HG02610 (cell line): ENCODE results near the gene C6.
"Not testable (repeated sequence)": the region's sequence is repeated elsewhere in the genome, so short reads cannot be mapped to it uniquely, and the experiment has no call there.

Experiments
- ATAC-seq: cut with Tn5 transposase; IDR thresholded peaks from one replicate; pipeline ENCODE4 v1.9.1; 2021; ENCODE audit warnings: mild to moderate bottlenecking, moderate library complexity; ENCODE audit not compliant: unreplicated experiment

The C6 gene

GRCh38 chr5:41200506-41200905, 12.8 kb downstream of the C6 start:
- no peak for ATAC-seq

DNA sequence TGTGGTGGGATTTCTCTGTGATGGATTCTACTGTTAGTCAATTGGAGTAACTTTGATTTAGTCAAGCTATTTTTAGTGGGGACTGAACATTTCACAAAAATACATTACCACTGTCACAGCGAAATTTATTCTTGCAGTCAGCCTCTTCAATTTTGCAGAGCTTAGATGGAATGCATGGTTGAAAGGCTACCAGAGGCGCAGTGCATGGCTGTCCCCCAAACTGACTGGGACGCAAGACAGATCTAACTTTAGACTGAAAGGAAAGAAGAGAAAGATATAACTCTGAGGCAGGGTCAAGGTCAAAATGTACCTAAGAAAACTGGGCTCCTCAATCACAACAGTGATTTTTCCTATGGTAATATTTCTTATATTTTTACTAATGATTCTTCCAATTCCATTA, 13.7 kb downstream of the C6 start:
- ATAC-seq = no peak

DNA sequence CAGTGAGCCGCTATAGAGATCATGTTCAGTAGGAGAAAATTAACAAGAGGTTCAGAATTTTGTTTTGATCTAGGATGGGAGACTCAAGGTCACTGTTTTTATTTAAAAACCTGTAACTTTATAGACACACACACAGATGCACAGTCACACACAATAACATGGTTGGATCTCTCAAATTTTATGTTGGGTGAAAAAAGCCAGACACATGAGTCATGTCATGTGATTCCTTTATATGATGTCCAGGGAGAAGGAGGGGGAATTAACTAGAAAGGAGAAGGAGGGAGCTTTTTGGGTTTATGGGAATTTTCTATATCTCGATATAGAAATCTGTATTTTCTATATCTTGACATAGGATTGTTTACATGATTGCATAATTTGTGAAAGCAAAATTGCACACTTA, 17.1 kb downstream of the C6 start:
- no peak for ATAC-seq

DNA sequence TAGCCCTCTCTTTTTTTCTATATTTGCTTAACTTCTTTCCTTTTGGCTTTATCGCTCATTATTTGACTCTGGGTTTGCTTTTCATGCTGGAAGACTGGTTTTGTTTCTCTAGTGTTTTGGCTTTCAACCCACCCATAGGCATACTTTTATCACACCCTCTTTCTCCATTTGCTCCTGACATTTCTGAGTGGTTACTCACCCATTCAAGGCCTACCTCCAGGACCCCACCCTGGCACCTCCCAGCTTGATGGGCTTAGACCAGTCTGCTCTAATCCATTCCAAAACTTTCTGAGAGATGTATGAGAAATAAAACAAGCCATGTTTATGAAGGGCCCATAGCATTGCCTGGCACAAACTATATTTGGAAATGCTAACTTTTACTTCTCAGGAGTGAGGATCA, 18.1 kb downstream of the C6 start:
- no peak for ATAC-seq

DNA sequence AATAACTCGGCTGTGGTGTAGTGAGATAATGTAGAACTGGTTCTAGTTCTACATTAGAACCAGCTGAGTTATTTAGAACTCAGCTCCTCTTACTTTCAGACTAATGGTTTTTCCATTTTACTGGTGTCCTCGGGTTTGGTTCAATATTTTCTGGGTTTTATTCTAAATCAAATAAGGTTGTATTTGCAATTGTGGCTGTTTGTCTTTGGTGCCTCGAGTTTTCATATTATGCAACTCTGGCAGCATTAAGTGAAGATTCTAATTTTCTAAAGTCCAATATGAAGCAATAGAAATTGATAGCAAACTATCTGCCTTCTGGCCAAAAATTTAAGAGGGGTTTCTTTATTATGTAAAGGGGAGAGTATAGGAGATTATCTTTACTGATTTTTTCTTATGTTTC, 19.0 kb downstream of the C6 start:
- ATAC-seq = no peak

DNA sequence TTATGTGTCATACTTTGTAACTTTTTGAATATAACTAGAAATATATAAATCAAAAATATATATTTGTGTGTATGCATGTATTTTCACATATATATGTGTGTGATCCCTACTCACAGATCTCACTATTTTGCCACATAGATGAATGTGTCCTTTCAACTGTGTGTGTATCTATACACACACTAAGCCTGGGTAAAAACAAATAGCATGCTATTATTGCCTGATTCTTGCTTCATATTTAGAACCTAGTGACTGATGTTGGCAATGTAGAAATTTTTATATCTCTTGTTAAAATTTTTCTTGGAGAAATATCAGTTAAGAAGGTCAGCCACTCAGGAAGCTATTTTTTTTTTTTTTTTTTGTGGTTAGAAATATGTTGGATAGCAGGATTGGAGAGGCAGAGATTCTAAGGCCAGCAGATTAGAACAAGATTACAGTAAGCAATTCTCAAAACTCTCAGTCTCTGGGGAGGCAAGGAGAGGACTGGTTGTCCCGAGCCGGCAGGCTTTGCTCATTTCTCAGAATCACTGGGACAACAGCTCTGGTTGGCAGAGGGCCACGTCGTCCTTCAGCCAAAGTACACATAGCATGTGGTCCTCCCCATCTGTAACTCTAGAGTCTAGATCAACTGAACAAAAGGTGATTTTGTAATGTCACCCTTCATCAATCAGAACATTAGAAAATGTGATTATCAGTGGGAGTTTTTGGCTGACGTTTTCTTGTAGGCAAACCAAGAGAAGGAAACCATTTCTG, 19.7 kb downstream of the C6 start:
- ATAC-seq = no peak

GRCh38 chr5:41191249-41191648, 22.1 kb downstream of the C6 start:
- no peak for ATAC-seq

- no peak for ATAC-seq
These were observed 27.2 kb downstream of the C6 start for GRCh38 chr5:41186143-41186542.

DNA sequence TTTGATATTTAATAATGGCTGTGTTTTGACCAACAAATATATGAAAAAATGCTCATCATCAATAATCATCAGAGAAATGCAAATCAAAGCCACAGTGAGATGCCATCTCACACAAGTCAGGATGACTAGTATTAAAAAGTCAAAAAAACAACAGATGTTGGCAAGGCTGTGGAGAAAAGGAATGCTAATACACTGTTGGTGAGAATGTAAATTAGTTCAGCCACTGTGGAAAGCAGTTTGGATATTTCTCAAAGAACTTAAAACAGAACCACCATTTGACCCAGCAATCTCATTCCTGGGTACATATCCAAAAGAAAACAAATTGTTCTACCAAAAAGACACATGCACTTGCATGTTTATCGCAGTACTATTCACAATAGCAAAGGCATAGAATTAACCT, 30.0 kb downstream of the C6 start:
- not testable (repeated sequence) for ATAC-seq

DNA sequence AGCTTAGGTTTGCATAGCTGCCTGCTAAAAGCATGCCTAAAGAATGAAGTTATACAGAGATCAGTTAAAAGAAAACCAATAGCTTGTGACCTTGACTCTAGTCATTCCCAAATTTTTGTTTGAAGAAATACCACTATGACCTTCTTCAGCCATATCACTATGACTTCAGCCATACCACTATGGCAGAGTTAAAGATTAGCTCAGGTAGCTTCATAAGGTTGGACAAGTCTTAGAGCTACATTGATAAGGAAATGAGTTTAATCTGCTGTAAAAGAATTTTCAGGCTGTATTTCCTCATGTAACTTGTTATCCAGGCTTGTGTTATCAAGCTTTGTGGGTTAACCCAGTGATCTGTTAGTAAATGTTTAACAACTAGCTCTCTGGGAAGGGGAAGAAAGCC, 30.7 kb downstream of the C6 start:
- ATAC-seq = no peak

GRCh38 chr5:41181691-41182564, 31.4 kb downstream of the C6 start:
- ATAC-seq = no peak

DNA sequence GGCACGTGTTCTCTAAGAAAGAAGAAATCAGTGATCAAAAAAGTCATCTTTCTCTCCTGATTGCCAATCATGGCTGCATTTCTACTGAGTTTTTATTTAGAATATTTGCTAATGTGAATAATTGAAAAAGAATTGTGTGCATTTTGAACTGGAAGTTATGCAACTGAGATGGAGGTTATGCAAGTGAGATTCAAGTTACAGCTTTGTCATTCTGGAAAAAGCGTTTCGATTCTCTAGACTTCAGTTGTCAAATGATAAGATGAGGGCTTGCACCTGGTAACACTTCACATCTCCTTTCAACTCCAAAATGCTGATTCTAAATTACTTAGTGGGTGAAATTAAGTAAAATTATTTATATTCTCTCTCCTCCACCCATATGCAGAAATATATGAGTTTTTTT, 36.4 kb downstream of the C6 start:
- ATAC-seq = no peak

DNA sequence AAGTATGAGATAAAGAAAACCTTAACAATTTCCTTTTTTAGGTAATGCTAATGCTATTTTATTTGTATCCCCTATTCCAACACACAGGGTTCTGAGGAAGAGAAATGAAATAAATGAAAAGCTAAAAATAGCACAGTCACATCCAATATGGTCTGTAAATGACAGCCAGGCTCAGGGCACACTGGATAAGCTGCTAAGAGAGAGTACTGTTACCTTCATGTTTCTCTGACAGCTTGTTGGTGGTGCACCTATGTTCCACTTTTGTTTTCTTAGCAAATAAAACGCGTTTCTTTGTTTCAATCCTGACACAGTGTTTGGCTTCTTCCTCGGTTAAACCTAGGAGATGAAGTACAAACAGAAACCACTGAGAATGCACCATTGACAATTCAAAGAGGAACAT, 41.3 kb downstream of the C6 start:
- no peak for ATAC-seq

DNA sequence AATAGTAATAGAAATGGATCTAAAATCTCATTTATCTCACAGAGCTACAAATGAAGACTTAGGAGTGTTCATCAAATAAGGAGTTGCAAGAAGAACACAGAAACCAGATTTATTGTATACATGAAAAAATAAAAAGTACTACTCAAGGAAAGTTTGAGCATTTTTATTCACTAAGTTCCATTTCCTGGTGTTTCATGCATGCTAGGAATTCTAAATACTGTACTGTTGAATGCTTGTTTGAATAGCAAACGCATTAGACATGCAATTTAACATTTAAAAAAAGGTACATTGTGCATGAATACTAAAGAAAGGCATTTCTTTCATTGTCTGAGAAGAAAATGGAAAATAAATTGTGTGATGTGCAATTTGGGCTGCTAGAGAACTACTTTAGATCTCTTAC, 52.1 kb downstream of the C6 start:
- no peak for ATAC-seq

GRCh38 chr5:41157272-41157894, 55.9 kb downstream of the C6 start:
- ATAC-seq = no peak

DNA sequence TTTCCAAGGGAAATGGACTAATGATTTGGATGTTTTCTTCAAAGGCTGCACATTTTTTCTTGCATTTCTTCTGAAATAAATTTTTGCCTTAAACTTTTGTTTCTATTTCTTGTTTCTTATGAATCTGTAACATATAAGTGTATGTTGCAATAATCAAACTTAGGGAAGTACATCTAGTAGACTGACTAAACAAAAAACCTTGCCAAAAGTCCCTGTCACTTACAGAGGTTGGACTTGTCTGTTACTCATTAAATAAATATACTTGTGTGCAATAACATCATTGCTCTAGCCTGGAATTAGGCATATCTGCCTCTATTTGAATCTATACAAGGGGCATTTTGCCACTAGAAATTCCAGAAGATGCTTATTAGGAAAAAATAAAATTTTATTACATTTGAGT, 56.6 kb downstream of the C6 start:
- ATAC-seq = no peak

DNA sequence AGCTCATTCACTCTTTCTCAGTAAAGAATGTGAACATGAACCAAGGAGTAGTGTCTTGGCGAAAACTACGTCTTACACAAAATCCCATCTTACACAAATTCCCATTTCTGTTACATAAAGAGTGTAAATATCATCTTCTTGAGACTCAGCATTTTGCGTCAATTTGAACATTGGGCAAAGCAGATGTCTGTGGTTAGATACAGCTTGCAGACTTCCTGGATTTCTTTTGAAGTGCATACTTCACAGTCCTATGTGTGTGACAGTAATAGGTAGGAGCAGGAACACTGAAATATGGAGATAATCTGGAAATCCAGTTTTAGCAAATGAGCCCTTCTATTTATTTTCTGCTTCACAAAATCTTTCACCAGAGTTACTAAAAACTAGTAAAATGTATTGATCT, 58.8 kb downstream of the C6 start:
- ATAC-seq = no peak

DNA sequence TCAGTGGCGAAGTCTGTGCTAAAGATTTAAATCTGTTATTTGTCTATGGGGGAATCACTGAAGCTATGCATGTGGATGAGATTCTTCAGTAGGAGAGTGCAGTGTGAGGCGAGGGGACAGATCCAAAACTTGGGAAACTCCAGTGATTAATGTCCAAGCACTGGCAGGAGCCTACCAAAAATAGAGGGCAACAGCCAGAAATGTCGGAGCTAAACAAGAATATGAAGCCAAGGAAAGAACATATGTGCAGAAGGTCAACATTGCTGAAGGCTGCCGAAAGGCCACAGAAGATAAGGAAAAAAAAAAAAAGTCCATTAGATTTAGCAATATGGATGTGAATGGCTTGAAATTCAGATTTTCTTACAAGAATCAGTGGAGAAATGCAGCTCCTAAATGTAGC, 61.8 kb downstream of the C6 start:
- ATAC-seq = no peak

- no peak for ATAC-seq
These were observed 64.9 kb downstream of the C6 start for GRCh38 chr5:41148448-41148847.

DNA sequence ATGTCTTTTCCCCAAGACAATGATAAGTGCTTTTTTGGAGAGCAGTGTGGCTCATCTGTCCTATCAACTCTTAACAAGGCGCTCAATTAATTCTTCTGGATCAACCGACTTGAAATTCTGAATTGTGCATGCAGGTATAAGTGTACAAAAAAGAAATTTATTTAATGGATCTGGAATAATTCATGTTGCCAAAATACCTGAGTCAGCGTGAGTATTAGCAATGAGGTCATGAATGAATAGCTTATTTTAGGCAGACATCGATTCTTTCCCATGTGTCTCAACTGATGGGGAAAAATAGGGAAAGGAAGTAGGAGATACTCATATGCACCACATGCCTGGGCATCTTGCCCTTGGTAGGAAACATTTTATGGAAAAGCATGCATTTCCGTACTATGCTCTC, 68.0 kb downstream of the C6 start:
- ATAC-seq = no peak

GRCh38 chr5:41143131-41143901, 70.0 kb downstream of the C6 start:
- ATAC-seq = no peak
